ENCODE results near the gene PPFIA1.

Gene PPFIA1

DNA sequence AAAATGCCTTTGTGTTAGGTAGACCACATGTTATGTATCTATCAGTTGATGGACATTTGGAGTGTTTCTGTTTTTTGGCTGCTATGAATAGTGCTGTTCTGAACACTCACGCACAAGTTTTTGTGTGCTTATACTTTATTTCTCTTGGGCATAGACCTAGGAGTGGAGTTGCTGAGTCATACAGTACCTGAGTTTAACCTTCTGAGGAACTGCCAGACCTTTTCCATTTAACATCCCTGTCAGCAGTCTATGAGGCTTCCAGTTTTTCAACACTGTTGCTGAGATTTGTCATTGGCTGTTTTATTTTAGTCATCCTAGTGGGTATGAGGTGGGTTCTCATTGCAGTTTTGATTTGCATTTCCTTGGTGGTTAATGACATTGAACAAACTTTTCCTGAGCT, 132.2 kb downstream of the PPFIA1 start:
- Histone ChIP-seq H3K27me3 (ENCODE audit: low read depth, low read length) (peaks cover 9% of the 10 kb centered on the region; the same call in 1 of the 2 replicates), H3K79me2 (ENCODE audit: low read length) (peaks cover 27% of the 10 kb centered on the region), H3K4me1 (ENCODE audit: low read length) (peaks cover 7% of the 10 kb centered on the region), H3K27ac (ENCODE audit: low read length) (no peak overlapping the region), H3K4me3 (ENCODE audit: low read length) (no peak overlapping the region), H3K4me2 (ENCODE audit: low read length) (no peak overlapping the region), H3K9ac (ENCODE audit: low read length) (no peak overlapping the region), H3K36me3 (replicated peaks; ENCODE audit: low read depth, low read length) (peaks cover 30% of the 10 kb centered on the region), H2AFZ (ENCODE audit: low read depth, low read length) (no peak overlapping the region), H4K20me1 (ENCODE audit: insufficient read depth, low read length) (peaks cover 40% of the 10 kb centered on the region), H3K9me3 (ENCODE audit: insufficient read depth, low read length) (no peaks in the 10 kb centered on the region)
- TF ChIP-seq EZH2phosphoT487 (IDR thresholded peaks at IDR 0.05; ENCODE audit: low read depth), result no peak
- no peak for TF ChIP-seq CTCF (IDR thresholded peaks at IDR 0.05; ENCODE audit: low read depth, low read length)

DNA sequence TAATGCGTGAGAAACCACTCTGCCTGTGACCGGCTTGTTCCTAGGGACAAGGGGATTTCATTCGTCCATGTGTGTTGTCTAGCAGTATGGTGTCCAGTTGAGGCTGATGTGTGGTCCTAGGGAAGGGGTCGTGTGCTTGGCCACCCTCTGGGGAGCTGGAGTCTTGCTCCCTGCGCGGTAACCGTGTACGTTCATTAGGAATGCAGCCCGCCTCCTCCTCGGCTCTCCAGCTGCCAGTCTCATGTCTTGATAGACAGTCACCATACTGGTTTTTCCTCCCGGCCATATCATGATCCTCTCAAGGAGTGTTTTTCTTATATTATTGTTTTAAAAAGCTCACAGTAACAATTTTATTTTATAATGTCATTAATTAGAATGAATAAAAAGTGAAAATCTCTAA, 133.8 kb downstream of the PPFIA1 start:
- Histone ChIP-seq H3K79me2 (ENCODE audit: low read length) (peaks cover 24% of the 10 kb centered on the region), H3K27ac (ENCODE audit: low read length) (no peak overlapping the region), H4K20me1 (ENCODE audit: insufficient read depth, low read length) (peaks cover 40% of the 10 kb centered on the region), H3K9ac (ENCODE audit: low read length) (no peak overlapping the region), H2AFZ (ENCODE audit: low read depth, low read length) (no peak overlapping the region), H3K9me3 (ENCODE audit: insufficient read depth, low read length) (no peaks in the 10 kb centered on the region), H3K36me3 (replicated peaks; ENCODE audit: low read depth, low read length) (peaks cover 36% of the 10 kb centered on the region), H3K4me3 (ENCODE audit: low read length) (no peak overlapping the region), H3K27me3 (ENCODE audit: low read depth, low read length) (peaks cover 6% of the 10 kb centered on the region; the same call in 1 of the 2 replicates), H3K4me2 (ENCODE audit: low read length) (no peak overlapping the region), H3K4me1 (ENCODE audit: low read length) (peaks cover 4% of the 10 kb centered on the region)
- TF ChIP-seq CTCF (IDR thresholded peaks at IDR 0.05; ENCODE audit: low read depth, low read length) (no peak), EZH2phosphoT487 (IDR thresholded peaks at IDR 0.05; ENCODE audit: low read depth) (no peak)

GRCh38 chr11:70405679-70406395, 135.3 kb downstream of the PPFIA1 start:
- H3K27me3 ChIP-seq (ENCODE audit: low read depth, low read length), result no peaks in the 10 kb centered on the region; the same call in 1 of the 2 replicates
- H3K9ac ChIP-seq (ENCODE audit: low read length), result no peak overlapping the region
- no peak overlapping the region for H2AFZ ChIP-seq (ENCODE audit: low read depth, low read length)
- H3K4me1 ChIP-seq (ENCODE audit: low read length), result no peaks in the 10 kb centered on the region
- no peak overlapping the region for H3K27ac ChIP-seq (ENCODE audit: low read length)
- no peaks in the 10 kb centered on the region for H3K9me3 ChIP-seq (ENCODE audit: insufficient read depth, low read length)
- H3K4me3 ChIP-seq (ENCODE audit: low read length), result no peak overlapping the region
- TF ChIP-seq CTCF (IDR thresholded peaks at IDR 0.05; ENCODE audit: low read depth, low read length), result no peak
- no peak for TF ChIP-seq EZH2phosphoT487 (IDR thresholded peaks at IDR 0.05; ENCODE audit: low read depth)
- peaks cover 33% of the 10 kb centered on the region for H4K20me1 ChIP-seq (ENCODE audit: insufficient read depth, low read length)
- no peak overlapping the region for H3K4me2 ChIP-seq (ENCODE audit: low read length)
- peaks cover 39% of the 10 kb centered on the region for H3K36me3 ChIP-seq (replicated peaks; ENCODE audit: low read depth, low read length)
- peaks cover 10% of the 10 kb centered on the region; the same call in 1 of the 2 replicates for H3K79me2 ChIP-seq (ENCODE audit: low read length)

GRCh38 chr11:70407121-70407520, 136.6 kb downstream of the PPFIA1 start:
- Histone ChIP-seq H3K4me3 (ENCODE audit: low read length) (no peak overlapping the region), H3K9me3 (ENCODE audit: insufficient read depth, low read length) (no peaks in the 10 kb centered on the region), H3K79me2 (ENCODE audit: low read length) (0 out of 2 replicates have a peak, but pooled peaks cover 9% of the 10 kb centered on the region), H3K4me2 (ENCODE audit: low read length) (no peak overlapping the region), H3K4me1 (ENCODE audit: low read length) (no peaks in the 10 kb centered on the region), H2AFZ (ENCODE audit: low read depth, low read length) (no peak overlapping the region), H3K36me3 (replicated peaks; ENCODE audit: low read depth, low read length) (peaks cover 45% of the 10 kb centered on the region), H3K27ac (ENCODE audit: low read length) (no peak overlapping the region), H3K9ac (ENCODE audit: low read length) (no peak overlapping the region), H4K20me1 (ENCODE audit: insufficient read depth, low read length) (peaks cover 30% of the 10 kb centered on the region), H3K27me3 (ENCODE audit: low read depth, low read length) (no peaks in the 10 kb centered on the region; the same call in 1 of the 2 replicates)
- no peak for TF ChIP-seq CTCF (IDR thresholded peaks at IDR 0.05; ENCODE audit: low read depth, low read length)
- no peak for TF ChIP-seq EZH2phosphoT487 (IDR thresholded peaks at IDR 0.05; ENCODE audit: low read depth)
